Gastrocnemius medialis (tissue), 4 donors: ENCODE measurements around the gene HFM1. TPM values are rescaled to one million over a fixed set of nuclear protein-coding genes. Genes with fewer than 3 reads are reported as not detected.
"Not testable (repeated sequence)": the region's sequence is repeated elsewhere in the genome, so short reads cannot be mapped to it uniquely, and the experiment has no call there.

ENCODE experiments used
- ATAC-seq, 2 donors: fragments of 150-250 bp; one replicate each; pipeline ENCODE4 v1.9.1; 2016
- DNase-seq, 2 donors: peaks; one replicate each; pipeline ENCODE4 v3.0.0-alpha.2; 2019
- H3K27ac ChIP-seq, 4 donors: fragments of 200-600 bp; sonication (generic); 1 replicate in 1 of 4; 2 replicates in 3 of 4; pipeline ENCODE4 v1.5.1; 2016 to 2018; ENCODE audit warnings: mild to moderate bottlenecking in 2 of 4, moderate library complexity in 1 of 4
- H3K27me3 ChIP-seq, 3 donors: fragments of 200-600 bp; sonication (generic) in 2 of 3; 1 replicate in 1 of 3; 2 replicates in 2 of 3; pipeline versions ENCODE4 v1.5.1 to v1.6.0; 2016 to 2019; ENCODE audit warnings: mild to moderate bottlenecking in 1 of 3, moderate library complexity in 1 of 3
- H3K36me3 ChIP-seq, 2 donors: fragments of 200-600 bp; sonication (generic) in 1 of 2; one replicate each; pipeline ENCODE4 v1.5.1; 2017 to 2018
- H3K4me1 ChIP-seq, 2 donors: fragments of 200-600 bp; sonication (generic) in 1 of 2; one replicate each; pipeline ENCODE4 v1.5.1; 2016 to 2017; ENCODE audit warnings: mild to moderate bottlenecking in 2 of 2
- H3K4me3 ChIP-seq, 4 donors: fragments of 200-600 bp; sonication (generic) in 3 of 4; 1 replicate in 1 of 4; 2 replicates in 3 of 4; pipeline ENCODE4 v1.5.1; 2016 to 2019; ENCODE audit warnings: mild to moderate bottlenecking in 2 of 4
- H3K9me3 ChIP-seq, 3 donors: fragments of 200-600 bp; sonication (generic) in 2 of 3; 1 replicate in 1 of 3; 2 replicates in 2 of 3; pipeline ENCODE4 v1.5.1; 2016 to 2019
- CTCF ChIP-seq, 5 experiments: fragments of 450-650 bp in 3 of 5; fragments of 200-600 bp in 2 of 5; sonication (generic) in 2 of 5; IDR thresholded peaks in 4 of 5; conservative IDR thresholded peaks in 1 of 5; 1 replicate in 4 of 5; 2 replicates in 1 of 5; pipeline ENCODE4 v1.5.1; 2016 to 2019; ENCODE audit warnings: antibody characterized with exemption in 5 of 5, mild to moderate bottlenecking in 3 of 5, moderate library complexity in 3 of 5
- POLR2A ChIP-seq, 2 donors: fragments of 450-650 bp; IDR thresholded peaks; one replicate each; pipeline ENCODE4 v1.6.1; 2017; ENCODE audit warnings: antibody characterized with exemption in 2 of 2, mild to moderate bottlenecking in 2 of 2, moderate library complexity in 2 of 2
- in situ Hi-C, 4 donors: fragments of 200-750 bp; cut with MboI; loops; one replicate each; pipeline versions ENCODE4 v1.15.0 to v1.8.0; 2017; ENCODE audit warnings: low sequenced_read_pairs in 4 of 4
- intact Hi-C: fragments of 100-400 bp; cut with DNase I; formaldehyde crosslinking; loops from one replicate; pipeline ENCODE4 v1.15.1; 2023; ENCODE audit warnings: low total_unique reads
- total RNA-seq, 4 donors: library from RNA; depleted of rRNA; stranded (reverse); fragments of >200 nt; gene quantifications; one replicate each; pipeline versions ENCODE4 v1.1.0 to v1.2.3, GENCODE V29; 2016

The HFM1 gene
- total RNA-seq, 4 donors from 2014 or later: 0.58 to 1.9 (median 1.4) TPM

- in situ Hi-C loops (no loop called here), intact Hi-C loops (no loop called here)
- H3K27ac ChIP-seq: no peak overlapping the region
- H3K27me3 ChIP-seq: no peaks in the 10 kb centered on the region
- ATAC-seq (no peak), DNase-seq (no peak)
- no peaks in the 10 kb centered on the region for H3K9me3 ChIP-seq
- TF ChIP-seq CTCF (IDR thresholded peaks at IDR 0.05 in 4 of 5, conservative IDR thresholded peaks at IDR 0.05 in 1 of 5) (no peak), POLR2A (IDR thresholded peaks at IDR 0.05) (no peak)
- no peak overlapping the region for H3K4me3 ChIP-seq
- no peaks in the 10 kb centered on the region for H3K4me1 ChIP-seq
- no peaks in the 10 kb centered on the region for H3K36me3 ChIP-seq
These were observed 36.2 kb upstream of the HFM1 start for GRCh38 chr1:91440847-91441246.

GRCh38 chr1:91439016-91439415 lies 34.4 kb upstream of the HFM1 start:
- Histone ChIP-seq H3K36me3 (no peaks in the 10 kb centered on the region), H3K4me1 (no peaks in the 10 kb centered on the region), H3K4me3 (no peak overlapping the region), H3K27ac (no peak overlapping the region), H3K9me3 (no peaks in the 10 kb centered on the region), H3K27me3 (no peaks in the 10 kb centered on the region)
- TF ChIP-seq POLR2A (IDR thresholded peaks at IDR 0.05) (no peak), CTCF (IDR thresholded peaks at IDR 0.05 in 4 of 5, conservative IDR thresholded peaks at IDR 0.05 in 1 of 5) (no peak)
- DNase-seq: no peak
- ATAC-seq: no peak
- in situ Hi-C loops (no loop called here), intact Hi-C loops (no loop called here)

GRCh38 chr1:91428182-91428798 lies 23.7 kb upstream of the HFM1 start:
- Histone ChIP-seq H3K27me3 (no peaks in the 10 kb centered on the region), H3K4me3 (no peak overlapping the region), H3K9me3 (no peaks in the 10 kb centered on the region), H3K4me1 (no peaks in the 10 kb centered on the region), H3K36me3 (no peaks in the 10 kb centered on the region), H3K27ac (no peak overlapping the region)
- intact Hi-C loops (no loop called here), in situ Hi-C loops (no loop called here)
- no peak for TF ChIP-seq POLR2A (IDR thresholded peaks at IDR 0.05)
- TF ChIP-seq CTCF (IDR thresholded peaks at IDR 0.05 in 4 of 5, conservative IDR thresholded peaks at IDR 0.05 in 1 of 5): no peak
- DNase-seq (no peak), ATAC-seq (no peak)

- DNase-seq (no peak), ATAC-seq (no peak)
- H3K4me1 ChIP-seq: no peaks in the 10 kb centered on the region
- no peaks in the 10 kb centered on the region for H3K27me3 ChIP-seq
- H3K4me3 ChIP-seq: no peak overlapping the region
- H3K27ac ChIP-seq: no peak overlapping the region
- H3K9me3 ChIP-seq: no peaks in the 10 kb centered on the region
- intact Hi-C loops: no loop called here
- no peak for TF ChIP-seq CTCF (IDR thresholded peaks at IDR 0.05 in 4 of 5, conservative IDR thresholded peaks at IDR 0.05 in 1 of 5)
- no peak for TF ChIP-seq POLR2A (IDR thresholded peaks at IDR 0.05)
- no peaks in the 10 kb centered on the region for H3K36me3 ChIP-seq
- in situ Hi-C loops: no loop called here
These were observed 23.1 kb upstream of the HFM1 start for GRCh38 chr1:91427741-91428140.

DNA sequence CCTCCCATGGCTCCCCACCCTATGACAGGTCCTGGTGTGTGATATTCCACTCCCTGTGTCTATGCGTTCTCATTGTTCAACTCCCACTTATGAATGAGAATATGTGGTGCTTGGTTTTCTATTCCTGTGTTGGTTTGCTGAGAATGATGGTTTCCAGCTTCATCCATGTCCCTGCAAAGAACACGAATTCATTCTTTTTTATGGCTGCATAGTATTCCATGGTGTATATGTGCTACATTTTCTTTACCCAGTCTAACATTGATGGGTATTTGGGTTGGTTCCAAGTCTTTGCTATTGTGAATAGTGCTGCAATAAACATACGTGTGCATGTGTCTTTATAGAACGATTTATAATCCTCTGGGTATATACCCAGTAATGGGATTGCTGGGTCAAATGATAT lies 17.9 kb upstream of the HFM1 start:
- ATAC-seq, intact Hi-C loops, DNase-seq, H3K9me3 ChIP-seq, H3K36me3 ChIP-seq, H3K4me1 ChIP-seq, H3K4me3 ChIP-seq, in situ Hi-C loops, H3K27me3 ChIP-seq, H3K27ac ChIP-seq: not testable (repeated sequence)
